H1 (cell line): ENCODE data around the gene HMCN2. TPM values are rescaled to one million over a fixed set of nuclear protein-coding genes. Genes with fewer than 3 reads are reported as not detected.
A peak's percentile ranks its signal among the peaks of the same experiment; 100 is the strongest.

Experiments used
- CTCF ChIA-PET: fragments of 300-600 bp; sonication (Branson Sonifier 250); formaldehyde crosslinking; loops from one replicate; lab custom pipeline; 2021; ENCODE audit not compliant: partially characterized antibody; lab: Charles Lee
- POLR2A ChIA-PET: fragments of 300-600 bp; sonication (Branson Sonifier 250); formaldehyde crosslinking; loops from one replicate; lab custom pipeline; 2021; ENCODE audit warnings: inconsistent platforms; ENCODE audit not compliant: partially characterized antibody; lab: Charles Lee
- DNase-seq, 2 experiments: peaks; one replicate each; pipeline versions ENCODE4 v3.0.0 to v3.0.0-alpha.2; 2010 to 2022; ENCODE audit warnings: low spot score in 2 of 2, low read depth in 1 of 2, mixed read lengths in 1 of 2
- FAIRE-seq: peaks from 2 replicates; lab custom pipeline; 2011; peaks lifted over from hg19 to GRCh38; lab: Jason Lieb, UNC
- H2AFZ ChIP-seq: 2 replicates; pipeline ENCODE4 v1.8.1; 2012; ENCODE audit warnings: low read length, inconsistent platforms
- H2AK5ac ChIP-seq: 2 replicates; pipeline ENCODE4 v1.6.1; 2013; ENCODE audit warnings: low read depth, low read length
- H2BK120ac ChIP-seq: replicated peaks from 2 replicates; pipeline ENCODE3; 2013; ENCODE audit warnings: low read depth, low read length, inconsistent platforms
- H2BK12ac ChIP-seq: 2 replicates; pipeline ENCODE4 v1.6.1; 2013; ENCODE audit warnings: low read depth, low read length
- H2BK15ac ChIP-seq: 2 replicates; pipeline ENCODE4 v1.6.1; 2013; ENCODE audit warnings: low read length
- H2BK20ac ChIP-seq: 2 replicates; pipeline ENCODE4 v1.6.1; 2013; ENCODE audit warnings: low read length
- H2BK5ac ChIP-seq: 2 replicates; pipeline ENCODE4 v1.6.1; 2013; ENCODE audit warnings: low read depth, low read length
- H3K14ac ChIP-seq: 2 replicates; pipeline ENCODE4 v1.6.1; 2013; ENCODE audit warnings: inconsistent platforms; ENCODE audit not compliant: insufficient read length
- H3K18ac ChIP-seq: 2 replicates; pipeline ENCODE4 v1.6.1; 2013; ENCODE audit warnings: low read length; ENCODE audit errors: extremely low read depth
- H3K23ac ChIP-seq: 2 replicates; pipeline ENCODE4 v1.6.1; 2013; ENCODE audit warnings: inconsistent platforms; ENCODE audit not compliant: insufficient read length
- H3K23me2 ChIP-seq: 2 replicates; pipeline ENCODE4 v1.6.1; 2013; ENCODE audit warnings: low read depth, low read length
- H3K27ac ChIP-seq: 2 replicates; pipeline ENCODE4 v1.6.1; 2011; ENCODE audit warnings: low read depth, low read length, inconsistent platforms
- H3K27me3 ChIP-seq, 4 experiments: replicated peaks in 1 of 4; 1 replicate in 1 of 4; 2 replicates in 3 of 4; pipeline versions ENCODE4 v1.6.1 to v1.8.1; 2011 to 2013; ENCODE audit warnings: low read length in 3 of 4, mild to moderate bottlenecking in 3 of 4, inconsistent platforms in 2 of 4, mixed read lengths in 2 of 4, moderate library complexity in 1 of 4; ENCODE audit not compliant: control insufficient read depth in 3 of 4, insufficient read depth in 3 of 4; ENCODE audit errors: extremely low read depth in 1 of 4
- H3K36me3 ChIP-seq, 4 experiments: 2 replicates each; pipeline versions ENCODE4 v1.6.1 to v1.8.1; 2011 to 2013; ENCODE audit warnings: mild to moderate bottlenecking in 4 of 4, low read length in 3 of 4, moderate library complexity in 2 of 4, control low read depth in 1 of 4, inconsistent platforms in 1 of 4; ENCODE audit not compliant: insufficient read depth in 4 of 4, control insufficient read depth in 2 of 4
- H3K4ac ChIP-seq: replicated peaks from 2 replicates; pipeline ENCODE3; 2013; ENCODE audit warnings: low read length, low read depth, mixed read lengths, inconsistent platforms; ENCODE audit not compliant: insufficient read length
- H3K4me1 ChIP-seq, 4 experiments: replicated peaks in 1 of 4; 1 replicate in 1 of 4; 2 replicates in 3 of 4; pipeline versions ENCODE4 v1.6.1 to v1.8.1; 2011 to 2013; ENCODE audit warnings: low read length in 3 of 4, inconsistent platforms in 2 of 4, mixed read lengths in 1 of 4; ENCODE audit not compliant: insufficient read depth in 4 of 4, control insufficient read depth in 3 of 4
- H3K4me2 ChIP-seq, 2 experiments: 2 replicates each; pipeline versions ENCODE4 v1.6.1 to v1.8.1; 2011 to 2013; ENCODE audit warnings: low read depth in 2 of 2, low read length in 2 of 2, control low read depth in 1 of 2, inconsistent platforms in 1 of 2, mild to moderate bottlenecking in 1 of 2; ENCODE audit not compliant: insufficient read depth in 1 of 2
- H3K4me3 ChIP-seq, 4 experiments: fragments of 200-600, 300-600 bp in 1 of 4; sonication (generic), shearing (Covaris generic), sonication (Bioruptor Twin) in 1 of 4; 2 replicates each; pipeline versions ENCODE4 v1.5.1 to v1.8.1; 2011 to 2016; ENCODE audit warnings: low read length in 4 of 4, low read depth in 3 of 4, control low read depth in 2 of 4, inconsistent platforms in 2 of 4, mild to moderate bottlenecking in 2 of 4, mixed read lengths in 1 of 4, moderate library complexity in 1 of 4; ENCODE audit not compliant: insufficient read depth in 2 of 4; ENCODE audit errors: extremely low read depth in 1 of 4
- H3K56ac ChIP-seq: replicated peaks from 2 replicates; pipeline ENCODE3; 2013; ENCODE audit warnings: low read depth, mild to moderate bottlenecking, mixed read lengths, low read length, inconsistent platforms; ENCODE audit not compliant: insufficient read length
- H3K79me1 ChIP-seq: 2 replicates; pipeline ENCODE4 v1.6.1; 2013; ENCODE audit warnings: low read depth, low read length, control low read depth
- H3K79me2 ChIP-seq, 2 experiments: 2 replicates each; pipeline versions ENCODE4 v1.6.1 to v1.8.1; 2012 to 2013; ENCODE audit warnings: low read length in 2 of 2, mild to moderate bottlenecking in 2 of 2, inconsistent platforms in 1 of 2; ENCODE audit not compliant: insufficient read depth in 2 of 2, control insufficient read depth in 1 of 2
- H3K9ac ChIP-seq, 4 experiments: replicated peaks in 1 of 4; 1 replicate in 1 of 4; 2 replicates in 3 of 4; pipeline versions ENCODE4 v1.6.1 to v1.8.1; 2011 to 2013; ENCODE audit warnings: low read depth in 3 of 4, low read length in 3 of 4, control low read depth in 2 of 4, mild to moderate bottlenecking in 2 of 4, moderate library complexity in 2 of 4, inconsistent platforms in 1 of 4; ENCODE audit errors: extremely low read depth in 1 of 4
- H3K9me3 ChIP-seq, 2 experiments: 2 replicates each; pipeline versions ENCODE4 v1.6.1 to v1.8.1; 2012 to 2013; ENCODE audit warnings: mild to moderate bottlenecking in 2 of 2, moderate library complexity in 2 of 2, control low read depth in 1 of 2, inconsistent platforms in 1 of 2, low read depth in 1 of 2, low read length in 1 of 2, mixed read lengths in 1 of 2; ENCODE audit not compliant: insufficient read depth in 2 of 2
- H4K20me1 ChIP-seq, 2 experiments: replicated peaks in 1 of 2; 2 replicates each; pipeline versions ENCODE3 to v1.8.1; 2011 to 2013; ENCODE audit warnings: inconsistent platforms in 2 of 2, low read length in 2 of 2, mild to moderate bottlenecking in 1 of 2; ENCODE audit not compliant: insufficient read depth in 2 of 2, control insufficient read depth in 1 of 2
- H4K5ac ChIP-seq: 2 replicates; pipeline ENCODE4 v1.6.1; 2013; ENCODE audit warnings: low read length, low read depth, mixed read lengths, inconsistent platforms; ENCODE audit not compliant: insufficient read length
- H4K8ac ChIP-seq: 2 replicates; pipeline ENCODE4 v1.8.0; 2013; ENCODE audit warnings: mild to moderate bottlenecking, moderate library complexity, low read length, inconsistent platforms; ENCODE audit not compliant: insufficient read depth; ENCODE audit errors: extremely low read depth
- H4K91ac ChIP-seq: replicated peaks from 2 replicates; pipeline ENCODE3; 2013; ENCODE audit warnings: low read length, mixed read lengths, inconsistent platforms; ENCODE audit not compliant: insufficient read length
- CTBP2 ChIP-seq: IDR thresholded peaks from 2 replicates; pipeline ENCODE4 v1.7.0; 2011; ENCODE audit warnings: borderline replicate concordance, mild to moderate bottlenecking, moderate library complexity, mixed read lengths, low read length; ENCODE audit not compliant: insufficient read depth, insufficient read length
- JUN ChIP-seq: IDR thresholded peaks from 2 replicates; pipeline ENCODE4 v1.6.1; 2011; ENCODE audit warnings: low read depth, mild to moderate bottlenecking, improper control_type of control experiment, low read length
- KDM5A ChIP-seq: fragments of 200-600 bp; IDR thresholded peaks from 2 replicates; pipeline ENCODE4 v1.7.1; 2012; ENCODE audit warnings: mild to moderate bottlenecking, low read length, inconsistent platforms, mixed read lengths
- RFX5 ChIP-seq: IDR thresholded peaks from 2 replicates; pipeline ENCODE4 v1.6.1; 2011; ENCODE audit warnings: low read depth, low read length, improper control_type of control experiment, borderline replicate concordance
- SP4 ChIP-seq: IDR thresholded peaks from 2 replicates; pipeline ENCODE4 v1.6.1; 2012; ENCODE audit warnings: low read length, inconsistent platforms
- SRF ChIP-seq: IDR thresholded peaks from 2 replicates; pipeline ENCODE4 v1.6.1; 2011; ENCODE audit warnings: mild to moderate bottlenecking, low read depth, low read length, moderate library complexity
- TAF7 ChIP-seq: optimal IDR thresholded peaks from 2 replicates; pipeline ENCODE3; 2011; ENCODE audit warnings: low read depth, mild to moderate bottlenecking, inconsistent platforms, low read length, moderate library complexity, borderline replicate concordance
- TCF12 ChIP-seq: IDR thresholded peaks from 2 replicates; pipeline ENCODE4 v1.6.1; 2011; ENCODE audit warnings: low read depth, mild to moderate bottlenecking, low read length
- TEAD4 ChIP-seq: IDR thresholded peaks from 2 replicates; pipeline ENCODE4 v1.6.1; 2012; ENCODE audit warnings: low read depth, low read length, inconsistent platforms, mixed read lengths
- ZNF274 ChIP-seq: IDR thresholded peaks from 2 replicates; pipeline ENCODE4 v1.7.0; 2012; ENCODE audit warnings: low read length, borderline replicate concordance; ENCODE audit errors: extremely low read depth
- WGBS, 2 experiments: shearing (Covaris generic) in 1 of 2; methylation state at CpG; one replicate each; pipeline versions ENCODE4 v1.1.6 to v1.1.7; 2013 to 2015; ENCODE audit warnings: low lambda C conversion rate in 2 of 2, mixed read lengths in 2 of 2, inconsistent platforms in 1 of 2, low coverage in 1 of 2, missing lambda C conversion rate in 1 of 2; ENCODE audit not compliant: insufficient replicate concordance in 2 of 2, insufficient coverage in 1 of 2, insufficient read length in 1 of 2; ENCODE audit errors: extremely low coverage in 1 of 2, missing lambda C conversion rate in 1 of 2; 5-methylcytosine and 5-hydroxymethylcytosine counted together
- polyA plus RNA-seq, 7 experiments: library from polyadenylated mRNA; depleted of rRNA in 3 of 7; stranded (reverse) in 5 of 7; unstranded in 2 of 7; fragments of >200 nt in 5 of 7; fragments of 200-250 nt in 2 of 7; gene quantifications; 1 replicate in 5 of 7; 2 replicates in 1 of 7; 4 replicates in 1 of 7; pipeline versions ENCODE4 v1.2.1 to v1.2.3, GENCODE V29; 2011 to 2013; ENCODE audit warnings: missing spikeins in 2 of 7, mixed read lengths in 2 of 7
- total RNA-seq: library from RNA; stranded (reverse); fragmentation: NEBNext Ultra II Directional; extraction: Animal tissue kit (Norgen Biotek cat#: 25700); gene quantifications from 2 replicates; pipeline ENCODE4 v1.2.1, GENCODE V29; 2021
- TF ChIP-seq, protein P1 (sequence below): IDR thresholded peaks from 2 replicates; pipeline ENCODE4 v1.6.1; 2012; ENCODE audit warnings: inconsistent platforms
- TF ChIP-seq, protein P2 (sequence below): IDR thresholded peaks from 2 replicates; pipeline ENCODE4 v1.6.1; 2012; ENCODE audit warnings: low read length, inconsistent platforms

HMCN2 gene
- total and polyA plus RNA-seq, 2 of the 8 experiments (the other 6 are each of a cell fraction or from before 2014, with no cell fraction given) = 5.0 to 9.1 TPM

DNA sequence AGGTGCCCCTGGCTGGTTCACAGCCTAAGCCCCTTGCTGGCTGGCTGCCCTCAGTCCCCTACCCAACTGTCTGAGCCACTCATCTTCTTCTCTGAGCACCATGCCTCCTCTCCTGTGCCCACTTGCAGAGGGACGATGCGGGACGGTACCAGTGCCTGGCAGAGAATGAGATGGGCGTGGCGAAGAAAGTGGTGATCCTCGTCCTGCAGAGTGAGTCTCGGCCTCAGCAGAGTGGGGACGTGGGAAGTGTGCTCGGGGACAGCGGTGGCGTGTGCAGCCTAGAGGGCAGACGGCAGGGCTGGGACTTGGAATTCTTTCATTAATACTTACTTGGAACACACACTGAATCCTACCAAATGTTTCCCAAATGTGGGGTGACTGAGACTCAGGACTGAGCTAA, 144.9 kb downstream of the HMCN2 start:
- CTCF ChIA-PET = interaction anchor here (0.8 to 1.0 kb wide), 3 partner anchors 11 to 28 kb away, joined by 3 to 6 read pairs (median 4); no protein-coding TSS in a partner anchor
- H3K14ac ChIP-seq = no peak overlapping the region
- TF ChIP-seq, protein P1, sequence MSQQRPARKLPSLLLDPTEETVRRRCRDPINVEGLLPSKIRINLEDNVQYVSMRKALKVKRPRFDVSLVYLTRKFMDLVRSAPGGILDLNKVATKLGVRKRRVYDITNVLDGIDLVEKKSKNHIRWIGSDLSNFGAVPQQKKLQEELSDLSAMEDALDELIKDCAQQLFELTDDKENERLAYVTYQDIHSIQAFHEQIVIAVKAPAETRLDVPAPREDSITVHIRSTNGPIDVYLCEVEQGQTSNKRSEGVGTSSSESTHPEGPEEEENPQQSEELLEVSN = no peak
- TF ChIP-seq TEAD4 (no peak), KDM5A (no peak), SRF (no peak), TAF7 (no peak), SP4 (no peak), CTBP2 (no peak), RFX5 (no peak), JUN (no peak), TCF12 (no peak), ZNF274 (no peak)
- TF ChIP-seq, protein P2, sequence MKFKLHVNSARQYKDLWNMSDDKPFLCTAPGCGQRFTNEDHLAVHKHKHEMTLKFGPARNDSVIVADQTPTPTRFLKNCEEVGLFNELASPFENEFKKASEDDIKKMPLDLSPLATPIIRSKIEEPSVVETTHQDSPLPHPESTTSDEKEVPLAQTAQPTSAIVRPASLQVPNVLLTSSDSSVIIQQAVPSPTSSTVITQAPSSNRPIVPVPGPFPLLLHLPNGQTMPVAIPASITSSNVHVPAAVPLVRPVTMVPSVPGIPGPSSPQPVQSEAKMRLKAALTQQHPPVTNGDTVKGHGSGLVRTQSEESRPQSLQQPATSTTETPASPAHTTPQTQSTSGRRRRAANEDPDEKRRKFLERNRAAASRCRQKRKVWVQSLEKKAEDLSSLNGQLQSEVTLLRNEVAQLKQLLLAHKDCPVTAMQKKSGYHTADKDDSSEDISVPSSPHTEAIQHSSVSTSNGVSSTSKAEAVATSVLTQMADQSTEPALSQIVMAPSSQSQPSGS = no peak

More for the DNA sequence above, 144.9 kb downstream of the HMCN2 start:
- H3K79me2 ChIP-seq = no peaks in the 10 kb centered on the region
- no peak for FAIRE-seq
- H3K4me1 ChIP-seq = no peaks in the 10 kb centered on the region
- H3K9ac ChIP-seq = no peak overlapping the region
- H3K27me3 ChIP-seq = no peaks in the 10 kb centered on the region; a peak in 1 of 7 replicates
- H4K5ac ChIP-seq = no peak overlapping the region
- no peaks in the 10 kb centered on the region for H3K23me2 ChIP-seq
- H2BK5ac ChIP-seq = no peak overlapping the region
- no peak overlapping the region for H4K8ac ChIP-seq
- peak overlapping the region; percentile 25; the same call in 1 of the 2 replicates for H3K27ac ChIP-seq
- H3K4ac ChIP-seq = no peak overlapping the region
- DNase-seq = no peak
- no peaks in the 10 kb centered on the region for H3K9me3 ChIP-seq
- no peaks in the 10 kb centered on the region for H3K79me1 ChIP-seq
- no peak overlapping the region for H2AK5ac ChIP-seq
- H3K23ac ChIP-seq = no peak overlapping the region
- H2BK15ac ChIP-seq = no peak overlapping the region
- no peaks in the 10 kb centered on the region for H4K20me1 ChIP-seq
- no peak overlapping the region for H2BK12ac ChIP-seq
- no peak overlapping the region for H4K91ac ChIP-seq
- H2BK120ac ChIP-seq = no peak overlapping the region
- no peak overlapping the region for H2BK20ac ChIP-seq
- 89% methylated on average over 12 of the region's 12 CpGs; no CpG with 5 or more reads in 1 of the 2 experiments for WGBS, 2 experiments
- H3K36me3 ChIP-seq = no peaks in the 10 kb centered on the region
- H3K4me3 ChIP-seq = no peak overlapping the region
- no peak overlapping the region for H2AFZ ChIP-seq
- POLR2A ChIA-PET = no interaction called here
- H3K18ac ChIP-seq = no peak overlapping the region
- no peak overlapping the region for H3K4me2 ChIP-seq
- H3K56ac ChIP-seq = no peak overlapping the region
